Stimulated activated CD8-positive, alpha-beta memory T cell treated with anti-CD3 and anti-CD28 coated beads, Interleukin-7, amount 100 ng/mL, for 1 hour (primary cell): ENCODE data around the gene ST3GAL5.

Experiments
- DNase-seq, 2 donors: peaks; one replicate each; pipeline ENCODE4 v3.0.0-alpha.2; 2020; ENCODE audit warnings: low read depth in 2 of 2

ST3GAL5 gene

DNA sequence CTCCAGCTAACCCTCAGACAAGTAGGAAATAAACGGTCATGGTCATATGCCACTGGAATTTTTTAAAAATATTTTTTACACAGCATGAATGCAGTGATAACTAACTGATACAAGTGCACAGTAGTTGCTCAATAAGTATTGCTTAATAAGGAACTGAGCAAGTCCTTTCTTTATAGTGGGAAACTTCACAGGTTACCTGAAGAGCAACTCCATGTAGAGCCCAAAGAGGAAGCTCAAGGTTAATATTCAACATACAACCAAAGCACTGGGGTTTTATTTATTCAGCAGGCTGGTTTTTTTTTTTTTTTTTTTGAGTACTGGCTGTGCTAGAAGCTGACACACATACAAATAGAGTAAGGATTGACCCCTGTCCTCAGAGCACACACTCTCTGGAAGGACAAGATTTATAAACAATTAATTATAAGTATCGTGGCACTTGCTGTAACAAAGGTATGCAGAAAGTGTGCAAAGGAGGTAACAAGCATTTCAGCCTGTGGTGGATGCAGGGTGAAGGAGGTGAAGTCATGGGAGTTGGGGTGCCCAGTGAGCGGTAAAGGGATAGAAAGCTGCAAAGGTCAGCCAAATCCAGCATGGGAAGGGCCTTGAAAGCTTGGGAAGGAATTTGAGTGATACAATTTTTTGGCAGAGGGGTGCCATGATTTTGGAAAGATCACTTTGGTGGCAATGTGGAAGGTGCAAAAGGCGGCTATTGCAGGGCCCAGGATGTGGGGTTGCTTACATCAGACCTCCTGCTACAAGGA is 82.3 kb downstream of the ST3GAL5 start:
- no peak for DNase-seq

DNA sequence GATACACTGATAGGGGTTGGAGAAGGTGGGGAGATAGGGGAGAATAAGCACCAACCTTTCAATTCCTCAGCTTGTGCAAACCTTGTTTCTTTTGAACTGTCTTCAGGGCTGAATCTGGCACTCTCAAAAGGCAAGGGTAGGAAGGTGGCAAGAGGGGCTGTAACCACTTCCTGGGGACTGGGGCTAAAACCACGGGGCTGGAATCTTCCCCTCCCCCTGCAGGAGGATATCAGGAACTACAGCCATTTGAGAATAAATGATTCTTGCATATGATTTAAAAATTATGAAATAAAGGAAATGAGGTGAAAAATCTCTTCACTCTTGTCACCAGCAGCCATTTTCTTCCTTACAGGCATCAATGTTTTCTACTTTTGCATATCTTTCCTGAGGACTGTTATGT is 84.2 kb downstream of the ST3GAL5 start:
- DNase-seq, result no peak

DNA sequence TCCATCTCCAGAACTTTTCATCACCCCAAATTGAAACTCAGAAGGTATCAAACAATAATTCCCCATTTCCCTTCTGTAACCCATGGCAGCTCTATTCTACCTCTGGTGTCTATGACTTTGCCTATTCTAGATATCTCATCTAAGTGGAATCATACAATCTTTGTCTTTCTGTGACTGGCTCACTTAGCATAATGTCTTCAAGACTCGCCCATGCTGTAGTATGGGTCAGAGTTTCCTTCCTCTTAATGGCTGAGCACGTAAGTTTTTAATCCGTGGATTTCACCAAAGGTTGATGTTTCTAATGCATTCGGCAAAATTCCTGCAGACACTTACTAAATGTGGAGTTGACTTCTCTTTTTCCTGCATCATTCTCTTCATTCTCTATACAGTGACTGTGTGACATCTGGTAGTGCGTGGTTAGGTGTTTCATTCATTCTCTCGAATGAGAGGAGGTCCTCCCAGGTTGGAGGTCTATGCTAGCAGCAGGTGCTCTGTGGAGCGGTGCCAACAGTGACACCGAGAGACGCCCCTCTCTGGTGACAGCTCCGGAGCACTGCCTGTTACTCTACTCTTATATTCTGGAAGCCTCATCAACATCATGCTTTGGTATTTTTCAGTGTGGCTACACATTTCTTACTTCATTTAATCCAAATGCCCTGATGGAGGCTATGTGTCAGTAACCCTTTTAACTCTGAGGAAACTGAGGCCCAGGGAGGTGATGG is 84.9 kb downstream of the ST3GAL5 start:
- no peak for DNase-seq

DNA sequence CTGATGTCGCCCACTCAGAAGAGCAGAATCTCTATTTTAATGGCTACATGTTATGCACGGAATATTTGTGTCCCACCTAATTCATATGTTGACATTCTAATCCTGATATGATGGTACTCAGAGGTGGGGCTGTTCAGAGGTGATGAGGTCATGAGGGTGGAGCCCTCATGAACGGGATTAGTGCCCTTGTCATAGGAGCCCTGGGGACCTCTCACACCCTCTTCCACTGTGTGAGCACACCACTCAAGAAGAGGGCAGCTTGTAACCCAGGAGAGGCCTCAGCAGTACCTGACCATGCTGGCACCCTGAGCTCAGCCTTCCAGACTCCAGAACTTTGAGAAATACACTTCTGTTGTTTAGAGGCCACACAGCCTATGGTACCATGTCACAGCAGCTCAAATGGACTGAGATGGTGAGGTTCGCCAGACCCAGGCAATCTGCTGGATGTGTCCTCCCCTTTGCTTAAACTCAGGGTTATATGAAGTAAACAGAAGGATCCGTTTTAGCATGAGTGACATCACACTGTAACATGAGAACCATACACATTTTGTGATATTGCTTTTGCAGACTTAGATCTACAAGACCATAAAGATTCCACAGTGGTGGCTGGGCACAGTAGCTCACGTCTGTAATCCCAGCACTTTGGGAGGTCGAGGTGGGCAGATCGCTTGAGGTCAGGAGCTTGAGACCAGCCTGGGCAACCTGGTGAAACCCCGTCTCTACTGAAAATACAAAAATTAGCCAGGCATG is 86.3 kb downstream of the ST3GAL5 start:
- DNase-seq, result no peak

DNA sequence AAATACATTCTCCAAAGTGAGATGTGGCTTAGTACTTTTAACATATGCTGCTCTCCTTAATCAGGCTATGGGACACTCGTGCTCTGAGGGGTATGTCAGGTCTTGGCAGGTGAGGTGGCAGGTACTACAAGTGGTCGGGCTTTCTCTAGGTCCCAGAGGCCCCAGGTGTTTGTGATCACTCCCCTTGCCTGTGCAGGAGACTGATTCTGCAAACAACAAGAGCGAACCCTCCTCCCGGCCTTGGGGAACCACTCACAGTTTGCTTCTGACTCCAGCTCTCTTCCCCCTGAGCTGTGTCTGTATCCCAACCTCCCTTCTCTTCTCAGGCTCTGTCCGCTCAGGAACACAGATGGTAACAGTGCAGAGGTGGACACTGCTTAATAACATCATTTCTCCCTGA is 86.9 kb downstream of the ST3GAL5 start:
- DNase-seq, result no peak

DNA sequence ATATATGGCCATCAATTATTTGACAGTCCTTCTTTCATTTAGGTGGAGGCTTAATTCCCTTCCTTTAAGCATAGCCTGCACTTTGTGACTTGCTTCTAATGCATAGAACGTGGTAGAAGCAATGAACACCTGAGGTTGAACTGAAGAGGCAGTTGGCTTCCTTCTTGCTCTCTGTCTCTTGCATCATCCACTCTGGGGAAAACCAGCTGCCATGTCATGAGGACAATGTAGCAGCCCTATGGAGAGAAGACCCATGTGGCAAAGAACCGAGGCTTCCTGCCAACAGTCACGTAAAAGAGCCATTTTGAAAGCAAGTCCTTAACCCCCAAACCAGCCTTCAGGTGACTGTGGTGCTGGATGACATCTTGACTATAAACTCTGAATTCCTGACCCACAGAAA is 88.2 kb downstream of the ST3GAL5 start:
- no peak for DNase-seq

DNA sequence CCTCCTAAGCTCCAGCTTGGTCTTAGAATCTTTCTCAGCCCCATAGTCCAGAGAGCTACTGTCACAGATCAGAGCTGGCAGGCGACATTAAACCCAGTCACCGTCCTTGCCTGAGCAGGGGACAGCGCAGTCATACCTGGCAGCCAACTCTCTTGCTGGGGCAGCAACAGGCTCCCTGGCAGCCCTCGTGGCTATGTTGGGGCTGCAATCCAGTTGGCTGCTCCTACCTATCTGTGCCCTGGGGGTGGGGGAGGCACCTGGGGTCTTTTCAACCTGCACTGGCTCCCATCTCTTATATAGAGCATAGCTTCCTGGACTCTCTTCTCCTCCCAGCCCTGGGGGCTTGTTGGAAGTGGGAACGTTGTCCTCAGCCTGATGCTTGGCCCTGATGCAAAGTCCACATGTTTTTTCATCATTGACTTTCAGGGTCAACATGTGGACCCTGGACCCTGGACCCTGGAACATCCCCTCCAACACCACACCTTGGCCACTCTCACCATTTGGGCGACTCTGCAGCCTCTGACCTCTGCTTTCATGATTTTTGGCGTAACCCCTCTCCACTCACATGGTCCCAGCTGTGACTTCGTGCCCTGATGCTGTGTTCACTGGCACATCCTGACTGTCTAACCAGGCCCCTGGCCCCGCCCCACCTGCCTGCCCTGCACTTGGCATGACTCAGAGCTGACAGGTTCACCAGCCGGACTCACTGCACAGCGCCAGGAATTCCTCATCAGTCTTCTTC is 89.4 kb downstream of the ST3GAL5 start:
- DNase-seq, result no peak

DNA sequence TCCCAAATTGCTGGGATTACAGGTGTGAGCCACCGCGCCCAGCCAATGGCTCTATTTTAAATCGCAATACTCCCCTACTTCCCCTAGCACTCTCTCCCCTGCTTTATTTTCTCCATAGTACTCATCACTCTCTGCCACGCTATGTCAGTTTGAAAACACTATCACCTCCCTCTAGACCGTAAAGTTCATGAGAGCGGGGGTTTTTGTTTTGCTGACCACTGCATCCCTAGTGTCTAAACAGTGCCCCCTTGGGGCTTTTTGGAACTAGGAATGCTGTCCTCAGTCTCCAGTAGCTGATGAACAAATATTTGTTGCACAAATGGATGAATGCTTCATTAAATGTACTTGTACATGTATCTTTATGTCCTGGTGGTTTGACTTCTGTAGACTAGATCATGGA is 90.9 kb downstream of the ST3GAL5 start:
- DNase-seq, result no peak

DNA sequence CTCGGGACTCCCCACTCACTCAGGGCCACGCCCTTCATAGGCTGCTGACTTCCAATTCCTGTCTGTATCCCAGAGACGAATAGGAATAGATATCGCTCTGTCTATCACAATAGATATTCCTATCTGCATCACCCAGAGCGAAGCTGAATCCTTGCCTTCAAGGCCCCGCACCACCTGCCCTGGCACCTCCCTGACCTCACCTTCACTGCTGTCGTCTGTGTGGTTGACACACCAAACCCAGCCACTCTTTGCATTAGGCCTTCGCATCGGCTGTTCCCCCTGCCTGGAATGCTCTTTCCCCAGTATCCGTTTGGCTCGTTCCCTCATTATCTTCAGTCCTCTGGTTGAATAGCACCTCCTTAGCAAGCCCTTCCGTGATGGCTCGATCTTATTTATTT is 91.5 kb downstream of the ST3GAL5 start:
- DNase-seq, result no peak

DNA sequence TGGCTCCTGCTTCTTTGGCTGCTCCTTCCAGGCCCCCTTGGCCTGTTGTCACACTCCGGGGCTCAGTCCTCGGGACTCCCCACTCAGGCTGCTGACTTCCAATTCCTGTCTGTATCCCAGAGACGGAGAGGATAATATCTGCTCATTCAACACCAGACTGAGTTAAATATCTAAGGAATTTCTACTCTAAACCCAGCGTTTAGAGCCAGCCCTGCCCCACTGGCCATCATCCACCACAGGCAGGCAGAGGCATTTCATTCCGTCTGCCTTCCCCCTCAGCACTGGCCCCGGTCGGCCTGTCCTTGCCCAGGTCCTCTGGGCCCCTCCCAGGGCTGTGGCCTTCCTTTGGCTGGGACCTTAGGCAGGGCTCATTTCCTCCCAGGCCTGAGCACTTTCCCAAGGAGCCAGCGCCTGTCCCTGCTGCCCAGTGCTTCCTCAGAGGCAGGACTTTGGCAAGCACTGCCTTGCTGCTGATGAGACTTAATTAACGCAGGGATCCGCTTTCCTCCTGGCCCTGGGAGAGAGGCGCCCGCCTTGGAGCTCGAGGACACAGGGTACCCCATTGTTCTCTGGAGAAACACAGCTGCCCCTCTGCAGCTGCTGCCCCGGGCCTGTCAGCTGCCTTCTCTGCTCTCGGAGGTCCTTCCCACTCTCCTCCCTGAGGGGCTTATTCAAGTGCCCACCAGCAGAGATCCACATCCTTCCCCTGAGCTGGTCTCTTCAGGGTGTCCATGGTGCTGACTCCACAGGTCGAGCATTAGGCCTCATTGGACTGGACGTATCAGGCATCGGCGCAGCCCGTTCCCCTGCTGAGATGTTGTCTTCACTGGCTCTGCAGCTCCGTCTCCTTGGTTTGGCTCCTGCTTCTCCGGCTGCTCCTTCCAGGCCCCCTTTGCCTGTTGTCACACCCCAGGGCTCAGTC is 92.2 kb downstream of the ST3GAL5 start:
- no peak for DNase-seq

DNA sequence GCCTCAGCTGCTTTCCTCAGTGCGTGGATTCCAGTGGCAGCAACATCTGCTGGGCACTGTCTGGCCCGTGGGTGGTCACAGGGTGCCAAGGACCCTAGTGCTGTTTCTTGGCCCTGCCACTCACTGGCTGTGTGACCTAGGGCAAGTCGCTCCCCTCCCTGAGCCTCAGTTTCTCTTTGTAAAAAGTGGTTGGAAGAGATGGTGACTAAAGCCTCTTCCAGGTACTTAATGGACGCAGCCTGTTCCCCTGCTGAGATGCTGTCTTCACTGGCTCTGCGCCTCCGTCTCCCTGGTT is 92.8 kb downstream of the ST3GAL5 start:
- DNase-seq, result no peak

DNA sequence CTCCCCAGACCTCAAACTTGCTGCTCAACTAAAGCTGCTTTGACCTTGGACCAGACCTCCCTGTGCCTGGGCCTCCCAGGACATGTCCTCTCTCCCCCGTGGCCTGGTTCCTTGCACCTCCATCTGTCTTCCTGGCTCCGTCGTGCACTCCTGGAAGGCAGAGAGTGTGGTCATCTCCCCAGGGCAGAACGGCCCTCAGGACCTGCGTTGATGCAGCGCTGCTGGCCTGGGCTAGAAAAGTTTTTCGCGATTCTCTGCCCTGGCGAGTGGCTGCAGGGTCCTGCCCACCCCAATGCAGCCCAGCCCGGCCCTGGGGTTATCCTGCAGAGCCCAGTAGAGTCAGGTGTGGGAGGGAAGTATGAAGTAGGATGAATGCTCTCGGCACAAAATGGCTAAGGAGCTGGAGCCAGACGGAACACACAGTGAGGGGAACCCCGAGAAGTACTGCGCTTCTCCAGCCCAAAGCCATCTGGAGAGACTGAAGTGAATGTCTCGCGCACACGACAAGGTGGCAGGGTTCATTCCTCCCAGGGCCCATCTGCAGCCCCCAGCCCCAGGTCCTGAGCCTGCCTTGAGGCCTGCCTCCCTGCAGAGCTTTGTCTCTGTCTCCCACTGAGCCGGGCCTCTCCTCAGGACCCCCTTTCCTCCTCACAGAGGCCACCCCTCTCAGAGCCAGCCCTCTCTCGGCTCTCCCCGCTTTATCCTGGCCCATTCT is 93.3 kb downstream of the ST3GAL5 start:
- DNase-seq, result no peak

DNA sequence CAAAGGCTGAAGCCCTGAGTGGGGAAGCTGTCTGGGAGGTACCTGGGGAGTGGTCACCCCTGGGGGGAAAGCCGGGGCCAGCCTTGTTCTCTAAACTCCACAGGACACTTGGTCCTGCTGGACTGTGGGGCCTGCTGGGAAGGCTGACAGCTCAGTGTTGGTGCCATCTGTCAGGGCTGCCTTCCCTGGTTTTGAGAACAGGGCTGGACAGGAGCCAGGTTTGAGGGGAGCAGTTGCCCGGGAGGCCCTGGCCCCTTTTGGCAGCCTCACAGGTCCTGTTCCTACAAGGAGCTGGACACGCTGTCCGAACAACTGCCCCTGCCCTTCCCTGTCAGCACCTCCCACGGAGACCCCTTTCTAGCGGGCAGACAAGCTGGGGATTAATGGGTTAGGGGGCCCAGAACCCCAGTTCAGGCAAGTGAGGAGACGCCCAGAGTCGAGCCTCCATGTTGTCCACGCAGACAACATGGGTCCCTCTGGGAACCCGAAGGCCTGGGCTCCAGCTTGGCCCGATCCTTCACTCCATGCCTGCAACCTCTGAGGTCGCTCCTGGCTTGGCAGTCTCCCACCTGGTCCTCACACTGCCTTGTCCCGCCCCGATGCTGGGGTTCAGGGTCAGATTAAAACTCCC is 94.2 kb downstream of the ST3GAL5 start:
- DNase-seq, result no peak

DNA sequence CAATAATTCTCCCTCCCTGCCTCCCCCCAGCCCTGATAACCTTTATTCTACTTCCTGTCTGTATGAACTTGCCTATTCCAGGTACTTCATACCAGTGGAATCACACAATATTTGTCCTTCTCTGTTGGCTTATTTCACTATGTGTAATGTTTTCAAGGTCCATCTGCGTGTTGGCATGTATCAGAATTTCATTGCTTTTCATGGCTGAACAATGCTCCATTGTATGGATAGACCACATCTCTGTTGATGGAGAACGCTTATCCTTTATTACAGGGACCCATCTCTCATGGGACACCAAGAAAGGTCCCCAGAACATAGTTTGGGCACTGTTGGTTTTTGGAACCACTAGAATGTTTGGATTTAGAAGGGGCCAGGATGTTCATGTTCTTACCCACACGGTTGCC is 94.8 kb downstream of the ST3GAL5 start:
- no peak for DNase-seq

DNA sequence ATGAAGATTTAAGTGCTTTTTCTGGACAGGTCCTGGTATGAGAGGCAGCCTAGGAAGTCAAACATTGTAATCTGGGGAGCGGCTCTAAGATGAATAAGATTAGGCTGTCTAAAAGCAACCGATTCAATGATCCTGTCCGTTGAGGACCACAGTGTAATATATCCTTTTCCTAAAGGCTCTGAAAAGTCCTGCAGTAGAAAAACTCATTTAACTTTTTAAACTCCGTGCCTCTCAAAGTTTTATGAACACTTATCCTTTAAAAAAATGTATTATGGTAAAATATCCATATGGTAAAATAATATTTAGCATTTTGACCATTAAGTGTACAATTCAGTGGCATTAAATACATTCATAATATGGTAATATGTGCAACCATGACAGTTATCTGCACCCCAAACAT is 95.2 kb downstream of the ST3GAL5 start:
- DNase-seq, result no peak

DNA sequence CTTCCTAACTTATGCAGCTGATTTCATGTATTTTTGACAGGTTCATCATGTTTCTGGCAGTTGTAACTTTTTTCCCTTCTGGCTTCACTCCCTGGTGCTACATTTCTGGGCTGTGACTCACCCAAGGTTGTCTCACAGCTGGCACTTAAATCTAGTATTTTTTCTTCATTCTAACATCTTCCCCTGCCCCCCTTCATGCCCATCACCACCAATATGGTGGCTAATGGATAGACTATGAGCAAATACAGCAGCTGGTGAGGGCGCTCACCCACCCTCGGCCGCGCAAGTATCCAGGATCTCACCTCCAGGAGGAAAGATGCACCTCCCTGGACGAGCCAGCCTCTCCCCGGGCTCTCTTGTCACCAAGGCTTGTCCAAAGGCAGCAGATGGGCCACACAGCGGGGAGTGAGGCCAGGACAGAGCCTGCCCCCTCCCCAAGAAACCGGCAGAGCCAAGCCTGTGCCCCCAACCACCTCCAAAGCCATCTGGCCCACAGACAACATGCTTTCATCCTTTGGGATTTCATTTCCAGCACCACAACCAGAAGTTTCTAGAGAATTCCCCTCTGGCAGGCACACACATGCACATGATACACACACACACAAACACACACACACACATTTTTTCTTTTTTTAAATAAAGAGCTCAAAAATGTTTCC is 95.9 kb downstream of the ST3GAL5 start:
- DNase-seq, result no peak

DNA sequence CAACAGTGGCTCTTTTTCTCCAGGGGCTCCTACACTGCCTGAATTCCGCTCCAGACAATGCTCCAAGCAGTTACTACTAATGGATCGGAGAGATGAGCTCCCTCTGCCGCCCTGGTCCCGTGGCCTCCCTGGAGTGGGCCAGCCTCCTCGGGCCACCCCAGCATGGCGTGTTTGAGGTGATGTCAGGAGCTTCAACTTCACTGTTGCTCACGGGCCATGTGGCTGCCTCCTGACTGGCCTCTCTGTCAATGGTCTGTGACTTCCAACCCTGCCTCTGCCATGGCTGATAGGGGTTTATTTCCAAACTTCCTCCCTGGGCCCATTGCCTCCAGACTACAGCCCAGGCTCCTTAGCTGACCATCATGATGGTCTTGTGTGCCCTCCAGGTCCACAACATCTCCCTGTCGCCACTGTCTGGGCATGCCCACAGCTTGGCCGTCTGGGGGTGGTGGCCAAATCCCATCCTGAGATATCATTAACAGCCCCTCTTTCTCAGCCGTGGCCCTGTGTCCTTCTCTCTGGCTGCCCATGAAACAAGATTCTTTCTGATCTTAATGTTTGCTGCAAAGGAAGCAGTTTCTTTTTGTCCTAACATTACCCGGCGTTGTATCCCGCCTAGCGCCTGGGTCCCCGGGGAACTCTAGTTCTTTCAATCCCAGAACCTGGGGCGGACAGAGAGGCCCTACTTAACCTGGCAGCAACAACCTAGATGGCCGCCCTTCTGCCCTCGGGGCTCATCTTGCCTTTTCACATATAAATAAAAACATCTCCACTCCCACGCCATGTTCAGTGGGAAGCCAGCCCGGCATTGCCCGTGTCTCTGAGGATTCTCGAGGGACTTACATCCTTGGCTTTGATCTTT is 96.9 kb downstream of the ST3GAL5 start:
- no peak for DNase-seq

DNA sequence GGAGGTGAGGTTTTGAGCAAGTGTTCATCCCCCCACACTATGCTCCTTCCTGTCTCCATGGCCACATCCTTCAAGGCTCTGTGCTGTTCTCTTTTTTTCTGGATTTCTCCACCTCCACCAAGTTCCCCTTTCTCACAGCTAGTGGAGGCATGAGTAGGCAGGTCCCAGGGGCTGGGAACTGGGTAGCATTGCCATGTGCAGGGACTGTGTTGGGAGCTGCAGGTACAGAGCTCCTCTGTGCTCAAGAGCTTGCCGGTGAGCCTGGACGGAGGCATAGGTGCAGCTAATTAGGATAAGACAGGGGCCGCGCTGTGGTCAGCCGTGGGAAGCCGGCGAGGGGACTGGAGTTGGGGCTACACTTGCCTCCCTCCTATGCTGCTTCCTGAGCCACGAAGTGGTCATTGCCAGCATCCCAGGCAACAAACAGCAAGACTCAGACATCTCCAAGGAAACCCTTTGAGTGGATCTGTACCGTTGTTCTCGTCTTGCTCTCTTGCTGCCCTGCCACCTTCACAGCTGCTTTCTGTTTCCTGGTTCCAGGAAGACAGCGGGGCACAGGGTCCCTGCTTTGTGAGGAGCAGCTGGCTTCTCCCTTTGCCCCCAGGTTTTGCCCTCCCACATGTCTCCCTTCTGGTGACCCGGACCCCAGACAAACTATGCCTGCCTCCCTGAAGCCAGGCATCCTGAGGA is 98.1 kb downstream of the ST3GAL5 start:
- no peak for DNase-seq
